GM12875 (cell line): ENCODE data around the gene NEO1.

Experiments used
- H3K4me3 ChIP-seq: one replicate; pipeline ENCODE4 v1.5.1; 2011; ENCODE audit warnings: low read depth, low read length, control low read depth
- CTCF ChIP-seq: IDR thresholded peaks from 2 replicates; pipeline ENCODE4 v1.5.1; 2011; ENCODE audit warnings: low read depth, mild to moderate bottlenecking, control low read depth, inconsistent platforms, low read length, moderate library complexity, borderline replicate concordance; ENCODE audit not compliant: insufficient read depth

Gene NEO1

GRCh38 chr15:73270366-73271097 is 218.3 kb downstream of the NEO1 start:
- no peak for TF ChIP-seq CTCF
- H3K4me3 ChIP-seq: no peak overlapping the region

- peak; percentile 66 for TF ChIP-seq CTCF
Measured at GRCh38 chr15:73273181-73274002, 221.1 kb downstream of the NEO1 start.

GRCh38 chr15:73275862-73276261 is 223.6 kb downstream of the NEO1 start:
- no peak for TF ChIP-seq CTCF

More at GRCh38 chr15:73273181-73274002, 221.1 kb downstream of the NEO1 start:
- H3K4me3 ChIP-seq: no peak overlapping the region

GRCh38 chr15:73282567-73283365 is 230.5 kb downstream of the NEO1 start:
- no peak overlapping the region for H3K4me3 ChIP-seq
- no peak for TF ChIP-seq CTCF

More at GRCh38 chr15:73275862-73276261, 223.6 kb downstream of the NEO1 start:
- H3K4me3 ChIP-seq: no peak overlapping the region

- TF ChIP-seq CTCF: no peak
- no peak overlapping the region for H3K4me3 ChIP-seq
Measured at GRCh38 chr15:73283366-73283962, 231.2 kb downstream of the NEO1 start.

- TF ChIP-seq CTCF: no peak
- H3K4me3 ChIP-seq: no peak overlapping the region
Measured at GRCh38 chr15:73284090-73284716, 231.9 kb downstream of the NEO1 start.
